ENCODE data around the gene AAMP.
"Not testable (repeated sequence)": the region's sequence is repeated elsewhere in the genome, so short reads cannot be mapped to it uniquely, and the experiment has no call there.

Gene AAMP

GRCh38 chr2:218269900-218270720 is at the start of gene AAMP, which contains the start of gene PNKD:
Gene AAMP (minus strand): TSS chr2:218270137. CDS start chr2:218270086, 51 bp downstream.
Gene PNKD (plus strand): TSS chr2:218270519. CDS start chr2:218270536, 17 bp downstream.
- DNase-seq (ENCODE audit: low read depth in 2 of 2): peak; percentile 100

GRCh38 chr2:218318241-218318640 is 48.3 kb upstream of the AAMP start:
- no peak for DNase-seq (ENCODE audit: low read depth in 2 of 2)

GRCh38 chr2:218317835-218318234 is 47.9 kb upstream of the AAMP start:
- no peak for DNase-seq (ENCODE audit: low read depth in 2 of 2)

- DNase-seq (ENCODE audit: low read depth in 2 of 2): no peak
Observed at GRCh38 chr2:218317303-218317630, 47.3 kb upstream of the AAMP start.

- no peak for DNase-seq (ENCODE audit: low read depth in 2 of 2)
Observed at GRCh38 chr2:218315397-218315796, 45.5 kb upstream of the AAMP start.

GRCh38 chr2:218314764-218315163 is 44.8 kb upstream of the AAMP start:
- not testable (repeated sequence) for DNase-seq (ENCODE audit: low read depth in 2 of 2)

- DNase-seq (ENCODE audit: low read depth in 2 of 2): no peak
Observed at GRCh38 chr2:218313356-218313755, 43.4 kb upstream of the AAMP start.

GRCh38 chr2:218312267-218312756 is 42.4 kb upstream of the AAMP start:
- DNase-seq (ENCODE audit: low read depth in 2 of 2): no peak

GRCh38 chr2:218311541-218312266 is 41.8 kb upstream of the AAMP start:
- not testable (repeated sequence) for DNase-seq (ENCODE audit: low read depth in 2 of 2)

GRCh38 chr2:218310853-218311540 is 41.1 kb upstream of the AAMP start:
- no peak for DNase-seq (ENCODE audit: low read depth in 2 of 2)

GRCh38 chr2:218307415-218308090 is 37.6 kb upstream of the AAMP start:
- DNase-seq (ENCODE audit: low read depth in 2 of 2): no peak

- no peak for DNase-seq (ENCODE audit: low read depth in 2 of 2)
Observed at GRCh38 chr2:218306184-218306920, 36.4 kb upstream of the AAMP start.

- DNase-seq (ENCODE audit: low read depth in 2 of 2): no peak
Observed at GRCh38 chr2:218305383-218305782, 35.4 kb upstream of the AAMP start.

- DNase-seq (ENCODE audit: low read depth in 2 of 2): peak; percentile 85 to 86
Observed at GRCh38 chr2:218301176-218301819, 31.4 kb upstream of the AAMP start.

- DNase-seq (ENCODE audit: low read depth in 2 of 2): no peak
Observed at GRCh38 chr2:218300141-218300540, 30.2 kb upstream of the AAMP start.

GRCh38 chr2:218298314-218298875 is 28.5 kb upstream of the AAMP start:
- DNase-seq (ENCODE audit: low read depth in 2 of 2): no peak

GRCh38 chr2:218296847-218297246 is 26.9 kb upstream of the AAMP start:
- DNase-seq (ENCODE audit: low read depth in 2 of 2): no peak

GRCh38 chr2:218296200-218296599 is 26.3 kb upstream of the AAMP start:
- DNase-seq (ENCODE audit: low read depth in 2 of 2): no peak

GRCh38 chr2:218295029-218295428 is 25.1 kb upstream of the AAMP start:
- DNase-seq (ENCODE audit: low read depth in 2 of 2): no peak

- no peak for DNase-seq (ENCODE audit: low read depth in 2 of 2)
Observed at GRCh38 chr2:218294430-218295022, 24.6 kb upstream of the AAMP start.
